ENCODE results near the gene UFC1. TPM values are rescaled to one million over a fixed set of nuclear protein-coding genes. Genes with fewer than 3 reads are reported as not detected.

The UFC1 gene
- total RNA-seq, 4 donors from 2014 or later, result 60.5 to 83.7 (median 72.8) TPM

GRCh38 chr1:161192476-161193465, 39.0 kb downstream of the UFC1 start:
- TF ChIP-seq POLR2A (IDR thresholded peaks at IDR 0.05) (peak in 1 of 2 donors; percentile 10), POLR2AphosphoS5 (IDR thresholded peaks at IDR 0.05) (peak; percentile 37), EP300 (IDR thresholded peaks at IDR 0.05) (no peak)
- TF ChIP-seq, protein P1, sequence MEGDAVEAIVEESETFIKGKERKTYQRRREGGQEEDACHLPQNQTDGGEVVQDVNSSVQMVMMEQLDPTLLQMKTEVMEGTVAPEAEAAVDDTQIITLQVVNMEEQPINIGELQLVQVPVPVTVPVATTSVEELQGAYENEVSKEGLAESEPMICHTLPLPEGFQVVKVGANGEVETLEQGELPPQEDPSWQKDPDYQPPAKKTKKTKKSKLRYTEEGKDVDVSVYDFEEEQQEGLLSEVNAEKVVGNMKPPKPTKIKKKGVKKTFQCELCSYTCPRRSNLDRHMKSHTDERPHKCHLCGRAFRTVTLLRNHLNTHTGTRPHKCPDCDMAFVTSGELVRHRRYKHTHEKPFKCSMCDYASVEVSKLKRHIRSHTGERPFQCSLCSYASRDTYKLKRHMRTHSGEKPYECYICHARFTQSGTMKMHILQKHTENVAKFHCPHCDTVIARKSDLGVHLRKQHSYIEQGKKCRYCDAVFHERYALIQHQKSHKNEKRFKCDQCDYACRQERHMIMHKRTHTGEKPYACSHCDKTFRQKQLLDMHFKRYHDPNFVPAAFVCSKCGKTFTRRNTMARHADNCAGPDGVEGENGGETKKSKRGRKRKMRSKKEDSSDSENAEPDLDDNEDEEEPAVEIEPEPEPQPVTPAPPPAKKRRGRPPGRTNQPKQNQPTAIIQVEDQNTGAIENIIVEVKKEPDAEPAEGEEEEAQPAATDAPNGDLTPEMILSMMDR (IDR thresholded peaks at IDR 0.05), result peak in 3 of 4 experiments; percentile 73 to 86 (median 79)
- peak; percentile 69 for ATAC-seq
- Histone ChIP-seq H3K4me1 (peaks cover 0 to 59% (median 14%) of the 10 kb centered on the region in 3 donors), H3K27me3 (peaks cover 4% of the 10 kb centered on the region), H3K36me3 (peaks cover 0 to 19% of the 10 kb centered on the region in 2 donors), H3K27ac (peak overlapping the region in 2 of 4 donors; percentile 1 to 32), H3K4me3 (no peak overlapping the region), H3K9me3 (no peaks in the 10 kb centered on the region)
- WGBS, 2 donors (ENCODE audit: low coverage in 1 of 2), result 16 to 36% methylated on average over 5 to 6 of the region's 15 CpGs

DNA sequence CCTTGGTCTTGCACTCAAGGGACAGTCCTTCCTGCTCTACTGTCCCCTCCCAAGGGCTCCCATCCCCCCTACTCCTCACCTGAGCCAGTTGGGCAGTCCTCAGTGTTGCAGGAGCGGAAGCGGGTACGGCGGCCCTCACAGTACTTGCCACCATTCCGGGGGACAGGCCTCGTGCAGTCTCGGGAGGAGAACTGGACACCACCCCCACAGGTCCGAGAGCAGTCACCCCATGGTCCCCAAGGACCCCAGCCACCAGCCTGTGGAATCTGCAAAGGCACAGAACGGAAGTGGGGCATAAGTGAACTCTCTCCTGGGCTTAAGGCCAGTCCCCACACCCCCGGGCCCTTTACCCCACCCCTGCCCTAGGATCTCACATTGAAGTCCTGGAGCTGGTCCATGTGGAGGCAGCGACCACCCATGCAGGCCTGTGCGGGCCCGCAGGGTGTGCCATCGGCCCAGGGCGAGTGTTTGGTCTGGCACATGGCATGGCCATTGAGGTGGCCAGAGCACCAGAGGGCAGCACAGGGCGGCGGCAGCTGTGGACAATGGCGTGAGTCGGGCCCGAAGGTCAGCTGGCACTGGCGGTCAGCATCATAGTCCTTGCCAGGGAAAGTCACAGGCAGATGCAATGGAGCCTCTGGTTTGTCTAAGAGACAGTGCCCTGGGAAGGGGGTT, 39.9 kb downstream of the UFC1 start:
- no peak for ATAC-seq

DNA sequence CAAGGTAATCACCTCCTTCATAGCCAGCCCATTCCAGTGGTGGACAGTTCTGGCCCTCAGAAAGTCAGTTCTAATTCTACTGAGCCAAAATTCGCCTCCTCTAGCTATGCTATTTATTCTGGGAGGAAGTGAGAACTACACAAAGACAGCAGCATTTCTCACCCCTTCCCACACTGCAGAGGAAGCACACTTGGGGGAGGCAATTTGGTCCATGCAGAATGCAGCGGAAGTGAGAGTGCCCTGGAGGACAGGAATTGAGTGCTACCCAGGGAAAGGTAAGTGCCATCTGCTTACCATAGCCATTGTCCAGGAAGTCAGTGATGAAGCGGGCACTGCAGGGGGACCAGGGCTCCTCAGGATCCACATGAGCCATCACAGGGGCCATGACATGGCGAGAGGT, 41.4 kb downstream of the UFC1 start:
- Histone ChIP-seq H3K27ac (peak overlapping the region in 1 of 4 donors; percentile 3), H3K9me3 (no peaks in the 10 kb centered on the region), H3K36me3 (peaks cover 0 to 19% of the 10 kb centered on the region in 2 donors), H3K4me3 (peak overlapping the region in 1 of 2 donors; percentile 50), H3K4me1 (peaks cover 0 to 83% (median 34%) of the 10 kb centered on the region in 3 donors), H3K27me3 (peaks cover 4% of the 10 kb centered on the region)
- 80 to 100% methylated on average over 1 to 2 of the region's 4 CpGs for WGBS, 2 donors (ENCODE audit: low coverage in 1 of 2)
- no peak for TF ChIP-seq POLR2AphosphoS5 (IDR thresholded peaks at IDR 0.05)
- no peak for TF ChIP-seq POLR2A (IDR thresholded peaks at IDR 0.05)
- TF ChIP-seq, protein P1 (IDR thresholded peaks at IDR 0.05), result no peak
- no peak for TF ChIP-seq EP300 (IDR thresholded peaks at IDR 0.05)
- ATAC-seq, result no peak

More for the DNA sequence above, 39.9 kb downstream of the UFC1 start:
- peaks cover 4% of the 10 kb centered on the region for H3K27me3 ChIP-seq
- H3K27ac ChIP-seq, result peak overlapping the region in 2 of 4 donors; percentile 14 to 30
- peaks cover 0 to 19% of the 10 kb centered on the region in 2 donors for H3K36me3 ChIP-seq
- peak overlapping the region in 1 of 2 donors; percentile 10 for H3K4me3 ChIP-seq
- H3K9me3 ChIP-seq, result no peaks in the 10 kb centered on the region
- peaks cover 0 to 68% (median 20%) of the 10 kb centered on the region in 3 donors for H3K4me1 ChIP-seq
- 69% methylated on average over 4 of the region's 21 CpGs; no CpG with 5 or more reads in 1 of the 2 donors for WGBS, 2 donors (ENCODE audit: low coverage in 1 of 2)
- TF ChIP-seq, protein P1 (IDR thresholded peaks at IDR 0.05), result peak in 1 of 4 experiments; percentile 30
- no peak for TF ChIP-seq POLR2A (IDR thresholded peaks at IDR 0.05)

DNA sequence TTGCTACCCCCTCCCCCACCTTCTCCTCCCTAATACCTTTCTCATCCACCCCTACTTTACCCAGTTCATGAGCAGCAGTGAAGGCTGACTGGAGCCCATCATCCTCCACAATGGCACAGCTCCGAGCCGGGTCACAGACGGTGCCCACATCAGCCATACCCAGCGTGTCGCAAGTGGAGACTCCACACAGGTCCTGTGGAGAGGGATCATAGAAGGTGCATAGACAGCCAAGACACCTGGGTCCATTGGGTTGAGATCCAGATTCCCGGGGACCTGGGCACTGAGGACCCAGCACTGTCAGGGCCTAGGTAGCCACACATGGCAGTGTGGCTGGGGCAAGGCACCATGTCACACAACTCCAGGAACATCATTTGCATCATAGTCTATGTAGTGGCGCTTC, 42.3 kb downstream of the UFC1 start:
- peaks cover 0 to 14% of the 10 kb centered on the region in 2 donors for H3K36me3 ChIP-seq
- no peaks in the 10 kb centered on the region for H3K9me3 ChIP-seq
- peak overlapping the region in 3 of 4 donors; percentile 94 to 96 (median 96) for H3K27ac ChIP-seq
- 89 to 100% methylated on average over 1 to 4 of the region's 7 CpGs for WGBS, 2 donors (ENCODE audit: low coverage in 1 of 2)
- H3K4me3 ChIP-seq, result peak overlapping the region in 1 of 2 donors; percentile 50
- ATAC-seq, result no peak
- no peaks in the 10 kb centered on the region for H3K27me3 ChIP-seq
- H3K4me1 ChIP-seq, result peaks cover 0 to 89% (median 42%) of the 10 kb centered on the region in 3 donors
- TF ChIP-seq POLR2A (IDR thresholded peaks at IDR 0.05), result no peak
- TF ChIP-seq, protein P1 (IDR thresholded peaks at IDR 0.05), result no peak
- no peak for TF ChIP-seq EP300 (IDR thresholded peaks at IDR 0.05)

All from gastroesophageal sphincter (tissue), 4 donors.